ENCODE measurements around the gene PTPN1. TPM values are rescaled to one million over a fixed set of nuclear protein-coding genes. Genes with fewer than 3 reads are reported as not detected.

Gene PTPN1
- total RNA-seq, 1 donor, result 45.3 TPM

- no peak overlapping the region for H3K4me3 ChIP-seq (ENCODE audit: low read depth, low read length)
- TF ChIP-seq, protein P1, sequence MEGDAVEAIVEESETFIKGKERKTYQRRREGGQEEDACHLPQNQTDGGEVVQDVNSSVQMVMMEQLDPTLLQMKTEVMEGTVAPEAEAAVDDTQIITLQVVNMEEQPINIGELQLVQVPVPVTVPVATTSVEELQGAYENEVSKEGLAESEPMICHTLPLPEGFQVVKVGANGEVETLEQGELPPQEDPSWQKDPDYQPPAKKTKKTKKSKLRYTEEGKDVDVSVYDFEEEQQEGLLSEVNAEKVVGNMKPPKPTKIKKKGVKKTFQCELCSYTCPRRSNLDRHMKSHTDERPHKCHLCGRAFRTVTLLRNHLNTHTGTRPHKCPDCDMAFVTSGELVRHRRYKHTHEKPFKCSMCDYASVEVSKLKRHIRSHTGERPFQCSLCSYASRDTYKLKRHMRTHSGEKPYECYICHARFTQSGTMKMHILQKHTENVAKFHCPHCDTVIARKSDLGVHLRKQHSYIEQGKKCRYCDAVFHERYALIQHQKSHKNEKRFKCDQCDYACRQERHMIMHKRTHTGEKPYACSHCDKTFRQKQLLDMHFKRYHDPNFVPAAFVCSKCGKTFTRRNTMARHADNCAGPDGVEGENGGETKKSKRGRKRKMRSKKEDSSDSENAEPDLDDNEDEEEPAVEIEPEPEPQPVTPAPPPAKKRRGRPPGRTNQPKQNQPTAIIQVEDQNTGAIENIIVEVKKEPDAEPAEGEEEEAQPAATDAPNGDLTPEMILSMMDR (IDR thresholded peaks at IDR 0.05; ENCODE audit: insufficient read depth, low read depth, low read length), result no peak
- no peak for DNase-seq (ENCODE audit: low read depth)
These were observed 37.8 kb downstream of the PTPN1 start for GRCh38 chr20:50547964-50548363.

GRCh38 chr20:50548396-50548795 lies 38.2 kb downstream of the PTPN1 start:
- TF ChIP-seq, protein P1 (IDR thresholded peaks at IDR 0.05; ENCODE audit: insufficient read depth, low read depth, low read length), result no peak
- no peak overlapping the region for H3K4me3 ChIP-seq (ENCODE audit: low read depth, low read length)
- DNase-seq (ENCODE audit: low read depth), result no peak

DNA sequence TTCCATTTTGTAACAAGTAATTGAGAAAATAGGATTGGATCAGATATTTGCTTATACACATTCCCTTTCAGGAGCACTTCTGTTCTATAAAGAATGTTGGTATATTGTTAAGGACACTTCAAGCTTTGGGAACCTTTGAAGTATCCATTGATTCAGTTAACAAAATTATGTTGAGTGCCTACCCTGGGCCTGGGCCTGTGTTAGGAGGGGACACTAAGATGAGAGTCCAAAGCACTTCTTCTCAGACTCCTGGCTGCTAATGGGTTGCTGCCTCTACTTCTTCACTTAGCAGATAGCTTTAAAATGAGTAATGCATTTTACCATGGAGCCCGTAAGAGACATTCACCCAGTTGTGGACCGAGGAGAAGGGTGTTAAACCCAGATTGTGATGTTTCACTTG lies 40.3 kb downstream of the PTPN1 start:
- H3K4me3 ChIP-seq (ENCODE audit: low read depth, low read length), result no peak overlapping the region
- DNase-seq (ENCODE audit: low read depth), result no peak
- TF ChIP-seq, protein P1 (IDR thresholded peaks at IDR 0.05; ENCODE audit: insufficient read depth, low read depth, low read length), result no peak

GRCh38 chr20:50551288-50551687 lies 41.1 kb downstream of the PTPN1 start:
- DNase-seq (ENCODE audit: low read depth), result no peak
- TF ChIP-seq, protein P1 (IDR thresholded peaks at IDR 0.05; ENCODE audit: insufficient read depth, low read depth, low read length), result no peak
- no peak overlapping the region for H3K4me3 ChIP-seq (ENCODE audit: low read depth, low read length)

- no peak overlapping the region for H3K4me3 ChIP-seq (ENCODE audit: low read depth, low read length)
- TF ChIP-seq, protein P1 (IDR thresholded peaks at IDR 0.05; ENCODE audit: insufficient read depth, low read depth, low read length), result no peak
- no peak for DNase-seq (ENCODE audit: low read depth)
These were observed 42.8 kb downstream of the PTPN1 start for GRCh38 chr20:50552979-50553378.

- DNase-seq (ENCODE audit: low read depth), result no peak
- H3K4me3 ChIP-seq (ENCODE audit: low read depth, low read length), result no peak overlapping the region
- TF ChIP-seq, protein P1 (IDR thresholded peaks at IDR 0.05; ENCODE audit: insufficient read depth, low read depth, low read length), result no peak
These were observed 44.8 kb downstream of the PTPN1 start for GRCh38 chr20:50554694-50555579.
